ENCODE results near the gene FSIP1. TPM values are rescaled to one million over a fixed set of nuclear protein-coding genes. Genes with fewer than 3 reads are reported as not detected.

FSIP1 gene
- total RNA-seq, 1 donor from 2014 or later, result 0.53 TPM

DNA sequence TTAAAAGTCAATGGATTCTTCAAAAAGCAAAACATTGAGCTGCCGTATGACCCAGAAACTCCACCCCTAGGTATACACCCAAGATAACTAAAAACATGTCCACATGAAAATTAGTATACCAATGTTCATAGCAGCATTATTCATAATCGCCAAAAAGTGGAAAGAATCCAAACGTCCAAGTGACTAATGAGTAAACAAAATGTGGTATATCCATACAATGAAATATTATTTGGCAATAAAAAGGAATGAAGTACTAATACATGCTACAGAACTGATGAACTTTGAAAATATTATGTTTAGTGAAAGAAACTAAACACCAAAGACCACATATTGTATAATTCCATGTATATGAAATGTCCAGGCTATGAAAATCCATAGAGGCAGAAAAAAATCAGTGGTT is 123.9 kb downstream of the FSIP1 start:
- Mint-ChIP-seq H3K9me3 (no peaks in the 10 kb centered on the region), H3K4me3 (no peak overlapping the region), H3K27me3 (peaks cover 9% of the 10 kb centered on the region), H3K27ac (no peak overlapping the region), H3K4me1 (no peaks in the 10 kb centered on the region), H3K36me3 (ENCODE audit: low read depth) (no peaks in the 10 kb centered on the region)
- ChIA-PET CTCF (no interaction called here), POLR2A (no interaction called here)
- DNase-seq, result no peak
- no peak for TF ChIP-seq CTCF (IDR thresholded peaks at IDR 0.05)
- intact Hi-C loops (cut with micrococcal nuclease), result no loop called here
- no peak for ATAC-seq (ENCODE audit: low read depth)

DNA sequence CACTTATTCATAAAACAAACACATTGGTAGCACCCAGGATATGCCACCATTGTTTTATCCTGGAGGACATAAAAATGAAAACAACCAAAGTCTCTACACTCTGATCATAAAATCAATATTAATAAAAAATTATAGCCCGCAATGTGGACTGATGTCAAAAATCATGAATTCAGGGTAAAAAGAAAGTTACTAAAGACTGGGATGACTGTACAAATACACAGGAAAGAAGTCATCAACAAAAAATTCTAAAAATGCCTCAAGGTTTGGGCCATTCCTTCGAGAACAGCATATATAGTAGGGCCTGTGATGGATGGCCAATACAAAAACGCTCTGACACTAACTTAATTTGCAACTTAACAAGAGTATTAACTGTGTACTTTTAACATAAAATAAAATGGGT is 125.0 kb downstream of the FSIP1 start:
- ATAC-seq (ENCODE audit: low read depth), result no peak
- no peaks in the 10 kb centered on the region for H3K36me3 Mint-ChIP-seq (ENCODE audit: low read depth)
- ChIA-PET POLR2A (no interaction called here), CTCF (interaction anchor here (0.7 kb wide), 1 partner anchor 60 kb away, joined by 3 read pairs; no protein-coding TSS in a partner anchor)
- H3K27me3 Mint-ChIP-seq, result peaks cover 9% of the 10 kb centered on the region
- DNase-seq, result no peak
- no peak overlapping the region for H3K4me3 Mint-ChIP-seq
- H3K9me3 Mint-ChIP-seq, result no peaks in the 10 kb centered on the region
- no peak for TF ChIP-seq CTCF (IDR thresholded peaks at IDR 0.05)
- no peak overlapping the region for H3K27ac Mint-ChIP-seq
- intact Hi-C loops (cut with micrococcal nuclease), result no loop called here
- no peaks in the 10 kb centered on the region for H3K4me1 Mint-ChIP-seq

GRCh38 chr15:39657181-39657580 is 125.5 kb downstream of the FSIP1 start:
- Mint-ChIP-seq H3K27me3 (peaks cover 9% of the 10 kb centered on the region), H3K4me3 (no peak overlapping the region), H3K4me1 (no peaks in the 10 kb centered on the region), H3K36me3 (ENCODE audit: low read depth) (no peaks in the 10 kb centered on the region), H3K27ac (no peak overlapping the region), H3K9me3 (no peaks in the 10 kb centered on the region)
- ChIA-PET POLR2A (no interaction called here), CTCF (no interaction called here)
- DNase-seq, result no peak
- no peak for TF ChIP-seq CTCF (IDR thresholded peaks at IDR 0.05)
- intact Hi-C loops (cut with micrococcal nuclease), result no loop called here
- no peak for ATAC-seq (ENCODE audit: low read depth)

DNA sequence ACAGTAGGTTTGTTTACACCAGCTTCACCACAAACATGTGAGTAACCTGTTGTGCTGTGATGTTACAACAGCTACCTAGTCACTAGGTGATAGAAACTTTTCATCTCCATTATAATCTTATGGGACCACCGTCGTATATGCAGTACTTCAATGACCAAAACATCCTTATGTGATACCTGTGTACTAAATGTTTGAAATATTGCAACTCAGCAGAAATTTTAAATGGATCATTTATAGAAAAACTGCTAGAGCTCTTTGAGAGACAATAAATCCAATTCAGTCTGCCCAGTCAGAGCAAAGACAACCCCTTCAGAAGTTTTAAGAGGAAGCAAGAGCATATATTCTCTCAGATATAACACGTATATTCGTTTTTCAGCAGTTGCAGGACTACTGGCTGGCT is 128.3 kb downstream of the FSIP1 start:
- CTCF ChIA-PET, result no interaction called here
- H3K36me3 Mint-ChIP-seq (ENCODE audit: low read depth), result no peaks in the 10 kb centered on the region
- intact Hi-C loops (cut with micrococcal nuclease), result no loop called here
- H3K4me1 Mint-ChIP-seq, result no peaks in the 10 kb centered on the region
- H3K27ac Mint-ChIP-seq, result no peak overlapping the region
- no peak overlapping the region for H3K4me3 Mint-ChIP-seq
- TF ChIP-seq CTCF (IDR thresholded peaks at IDR 0.05), result no peak
- DNase-seq, result no peak
- POLR2A ChIA-PET, result no interaction called here
- peaks cover 7% of the 10 kb centered on the region for H3K27me3 Mint-ChIP-seq
- H3K9me3 Mint-ChIP-seq, result no peaks in the 10 kb centered on the region
- ATAC-seq (ENCODE audit: low read depth), result no peak

DNA sequence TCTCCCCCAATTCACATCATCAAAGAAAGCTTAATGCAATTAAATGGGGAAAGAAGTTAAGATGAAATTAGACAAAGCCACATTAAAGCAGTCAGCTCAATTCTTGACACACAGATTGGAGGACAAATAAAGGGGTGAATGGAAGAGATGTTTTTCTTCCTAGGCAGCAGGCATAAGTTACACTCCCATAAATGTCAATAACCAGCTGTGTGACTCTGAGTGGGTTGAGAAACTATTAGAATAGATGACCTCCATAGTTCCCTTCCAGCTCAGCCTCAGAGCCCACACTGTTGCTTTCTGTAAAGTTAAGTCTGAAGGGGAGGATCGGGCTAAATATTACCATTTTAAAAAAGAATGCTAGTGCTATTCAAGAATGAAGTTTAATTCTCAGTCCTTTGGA is 130.8 kb downstream of the FSIP1 start:
- H3K36me3 Mint-ChIP-seq (ENCODE audit: low read depth), result no peaks in the 10 kb centered on the region
- POLR2A ChIA-PET, result no interaction called here
- CTCF ChIA-PET, result no interaction called here
- H3K4me1 Mint-ChIP-seq, result no peaks in the 10 kb centered on the region
- ATAC-seq (ENCODE audit: low read depth), result no peak
- peaks cover 2% of the 10 kb centered on the region for H3K27me3 Mint-ChIP-seq
- H3K4me3 Mint-ChIP-seq, result no peak overlapping the region
- H3K9me3 Mint-ChIP-seq, result no peaks in the 10 kb centered on the region
- intact Hi-C loops (cut with micrococcal nuclease), result no loop called here
- no peak overlapping the region for H3K27ac Mint-ChIP-seq
- TF ChIP-seq CTCF (IDR thresholded peaks at IDR 0.05), result no peak
- DNase-seq, result no peak
